ENCODE data around the gene HAPLN3.

DNA sequence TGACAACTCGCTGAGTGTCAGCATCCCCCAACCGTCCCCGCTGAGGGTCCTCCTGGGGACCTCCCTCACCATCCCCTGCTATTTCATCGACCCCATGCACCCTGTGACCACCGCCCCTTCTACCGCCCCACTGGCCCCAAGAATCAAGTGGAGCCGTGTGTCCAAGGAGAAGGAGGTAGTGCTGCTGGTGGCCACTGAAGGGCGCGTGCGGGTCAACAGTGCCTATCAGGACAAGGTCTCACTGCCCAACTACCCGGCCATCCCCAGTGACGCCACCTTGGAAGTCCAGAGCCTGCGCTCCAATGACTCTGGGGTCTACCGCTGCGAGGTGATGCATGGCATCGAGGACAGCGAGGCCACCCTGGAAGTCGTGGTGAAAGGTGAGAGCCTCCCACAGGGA lies 56.7 kb downstream of the HAPLN3 start:
- TF ChIP-seq CTCF (IDR thresholded peaks at IDR 0.05) (no peak), POLR2A (IDR thresholded peaks at IDR 0.05) (no peak)

Measured in tibial nerve (tissue), 3 donors.